ENCODE measurements around the gene DGKB. TPM values are rescaled to one million over a fixed set of nuclear protein-coding genes. Genes with fewer than 3 reads are reported as not detected.

DGKB gene
- polyA plus RNA-seq, 1 of the 3 experiments (the other 2 are of a cell fraction), result 2.1 TPM

DNA sequence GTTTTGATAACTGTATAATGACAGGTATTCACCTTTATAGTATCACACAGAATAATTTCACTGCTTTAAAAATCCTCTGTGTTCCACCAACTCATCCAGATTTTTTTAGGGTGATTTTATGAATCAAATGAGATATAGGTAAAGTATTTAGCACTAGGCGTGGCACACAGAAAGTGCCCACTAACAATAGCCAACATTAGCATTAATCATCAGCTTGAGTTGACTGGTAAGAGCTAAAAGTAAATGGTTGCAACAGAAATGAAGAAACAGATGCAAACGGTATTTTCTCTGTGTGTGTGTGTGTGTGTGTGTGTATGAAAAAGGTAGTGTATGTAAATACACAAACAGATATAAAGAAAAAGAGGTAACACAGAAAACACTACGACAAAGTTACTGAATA, 534.3 kb downstream of the DGKB start:
- Histone ChIP-seq H3K36me3 (replicated peaks in 1 of 2; ENCODE audit: control insufficient read depth in 1 of 2, insufficient read depth in 2 of 2, low read length in 1 of 2) (no peaks in the 10 kb centered on the region), H3K9me2 (no peaks in the 10 kb centered on the region), H2AFZ (ENCODE audit: low read depth) (no peak overlapping the region), H3K9me3 (no peaks in the 10 kb centered on the region), H3K27me3 (ENCODE audit: insufficient read depth) (no peaks in the 10 kb centered on the region), H3K9ac (no peak overlapping the region), H3K4me3 (ENCODE audit: low read depth in 2 of 2, low read length in 1 of 2) (no peak overlapping the region), H3K4me1 (ENCODE audit: control insufficient read depth in 1 of 2, insufficient read depth in 2 of 2, low read depth in 1 of 2, low read length in 1 of 2) (no peaks in the 10 kb centered on the region), H4K20me1 (ENCODE audit: insufficient read depth) (no peaks in the 10 kb centered on the region), H3K79me2 (ENCODE audit: insufficient read depth) (no peaks in the 10 kb centered on the region), H3K27ac (ENCODE audit: low read depth in 2 of 2, low read length in 1 of 2) (no peak overlapping the region), H3K4me2 (no peak overlapping the region), H3F3A (replicated peaks; ENCODE audit: insufficient read depth) (no peaks in the 10 kb centered on the region)
- 75% methylated on average over 3 of the region's 3 CpGs for WGBS (ENCODE audit: low lambda C conversion rate)
- CTCF ChIA-PET, result no interaction called here
- no peak for DNase-seq
- POLR2A ChIA-PET, result no interaction called here
- TF ChIP-seq MXI1 (IDR thresholded peaks at IDR 0.05; ENCODE audit: low read depth, low read length), result no peak
- no peak for TF ChIP-seq FOXM1 (IDR thresholded peaks at IDR 0.05; ENCODE audit: low read depth)
- no peak for TF ChIP-seq TAF1 (IDR thresholded peaks at IDR 0.05; ENCODE audit: borderline replicate concordance, low read depth, low read length)
- no peak for TF ChIP-seq MEF2A (IDR thresholded peaks at IDR 0.05; ENCODE audit: borderline replicate concordance, low read depth)
- TF ChIP-seq FOXJ3 (CRISPR knock-in tag; IDR thresholded peaks at IDR 0.05), result no peak
- TF ChIP-seq RCOR1 (IDR thresholded peaks at IDR 0.05; ENCODE audit: low read length), result no peak
- TF ChIP-seq, protein P1, sequence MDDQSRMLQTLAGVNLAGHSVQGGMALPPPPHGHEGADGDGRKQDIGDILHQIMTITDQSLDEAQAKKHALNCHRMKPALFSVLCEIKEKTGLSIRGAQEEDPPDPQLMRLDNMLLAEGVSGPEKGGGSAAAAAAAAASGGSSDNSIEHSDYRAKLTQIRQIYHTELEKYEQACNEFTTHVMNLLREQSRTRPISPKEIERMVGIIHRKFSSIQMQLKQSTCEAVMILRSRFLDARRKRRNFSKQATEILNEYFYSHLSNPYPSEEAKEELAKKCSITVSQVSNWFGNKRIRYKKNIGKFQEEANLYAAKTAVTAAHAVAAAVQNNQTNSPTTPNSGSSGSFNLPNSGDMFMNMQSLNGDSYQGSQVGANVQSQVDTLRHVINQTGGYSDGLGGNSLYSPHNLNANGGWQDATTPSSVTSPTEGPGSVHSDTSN (IDR thresholded peaks at IDR 0.05), result no peak
- TF ChIP-seq TCF12 (IDR thresholded peaks at IDR 0.05), result no peak
- TF ChIP-seq SIN3A (IDR thresholded peaks at IDR 0.05; ENCODE audit: borderline replicate concordance, low read depth, low read length), result no peak
- TF ChIP-seq, protein P2, sequence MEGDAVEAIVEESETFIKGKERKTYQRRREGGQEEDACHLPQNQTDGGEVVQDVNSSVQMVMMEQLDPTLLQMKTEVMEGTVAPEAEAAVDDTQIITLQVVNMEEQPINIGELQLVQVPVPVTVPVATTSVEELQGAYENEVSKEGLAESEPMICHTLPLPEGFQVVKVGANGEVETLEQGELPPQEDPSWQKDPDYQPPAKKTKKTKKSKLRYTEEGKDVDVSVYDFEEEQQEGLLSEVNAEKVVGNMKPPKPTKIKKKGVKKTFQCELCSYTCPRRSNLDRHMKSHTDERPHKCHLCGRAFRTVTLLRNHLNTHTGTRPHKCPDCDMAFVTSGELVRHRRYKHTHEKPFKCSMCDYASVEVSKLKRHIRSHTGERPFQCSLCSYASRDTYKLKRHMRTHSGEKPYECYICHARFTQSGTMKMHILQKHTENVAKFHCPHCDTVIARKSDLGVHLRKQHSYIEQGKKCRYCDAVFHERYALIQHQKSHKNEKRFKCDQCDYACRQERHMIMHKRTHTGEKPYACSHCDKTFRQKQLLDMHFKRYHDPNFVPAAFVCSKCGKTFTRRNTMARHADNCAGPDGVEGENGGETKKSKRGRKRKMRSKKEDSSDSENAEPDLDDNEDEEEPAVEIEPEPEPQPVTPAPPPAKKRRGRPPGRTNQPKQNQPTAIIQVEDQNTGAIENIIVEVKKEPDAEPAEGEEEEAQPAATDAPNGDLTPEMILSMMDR (IDR thresholded peaks at IDR 0.05), result no peak
- no peak for TF ChIP-seq ELF1 (IDR thresholded peaks at IDR 0.05)
- TF ChIP-seq, protein P3, sequence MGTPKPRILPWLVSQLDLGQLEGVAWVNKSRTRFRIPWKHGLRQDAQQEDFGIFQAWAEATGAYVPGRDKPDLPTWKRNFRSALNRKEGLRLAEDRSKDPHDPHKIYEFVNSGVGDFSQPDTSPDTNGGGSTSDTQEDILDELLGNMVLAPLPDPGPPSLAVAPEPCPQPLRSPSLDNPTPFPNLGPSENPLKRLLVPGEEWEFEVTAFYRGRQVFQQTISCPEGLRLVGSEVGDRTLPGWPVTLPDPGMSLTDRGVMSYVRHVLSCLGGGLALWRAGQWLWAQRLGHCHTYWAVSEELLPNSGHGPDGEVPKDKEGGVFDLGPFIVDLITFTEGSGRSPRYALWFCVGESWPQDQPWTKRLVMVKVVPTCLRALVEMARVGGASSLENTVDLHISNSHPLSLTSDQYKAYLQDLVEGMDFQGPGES (IDR thresholded peaks at IDR 0.05; ENCODE audit: low read depth, low read length), result no peak
- TF ChIP-seq, protein P4, sequence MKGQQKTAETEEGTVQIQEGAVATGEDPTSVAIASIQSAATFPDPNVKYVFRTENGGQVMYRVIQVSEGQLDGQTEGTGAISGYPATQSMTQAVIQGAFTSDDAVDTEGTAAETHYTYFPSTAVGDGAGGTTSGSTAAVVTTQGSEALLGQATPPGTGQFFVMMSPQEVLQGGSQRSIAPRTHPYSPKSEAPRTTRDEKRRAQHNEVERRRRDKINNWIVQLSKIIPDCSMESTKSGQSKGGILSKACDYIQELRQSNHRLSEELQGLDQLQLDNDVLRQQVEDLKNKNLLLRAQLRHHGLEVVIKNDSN (IDR thresholded peaks at IDR 0.05; ENCODE audit: borderline replicate concordance, low read depth), result no peak
- TF ChIP-seq TEAD4 (IDR thresholded peaks at IDR 0.05; ENCODE audit: borderline replicate concordance, insufficient read depth), result no peak
- TF ChIP-seq FOSL2 (IDR thresholded peaks at IDR 0.05; ENCODE audit: borderline replicate concordance, low read depth), result no peak
- no peak for TF ChIP-seq RAD21 (IDR thresholded peaks at IDR 0.05; ENCODE audit: low read length)
- no peak for TF ChIP-seq CHD2 (IDR thresholded peaks at IDR 0.05; ENCODE audit: low read length, partially characterized antibody)
- no peak for TF ChIP-seq NRF1 (IDR thresholded peaks at IDR 0.05; ENCODE audit: low read depth, low read length)

Data from SK-N-SH (cell line).